Neural cell (in vitro differentiated cells): ENCODE results near the gene ZSWIM5.

Experiments used
- EP300 ChIP-seq: fragments of 450-650 bp; conservative IDR thresholded peaks from 2 replicates; pipeline ENCODE4 v1.6.1; 2014; ENCODE audit warnings: antibody characterized with exemption, mild to moderate bottlenecking, moderate library complexity; ENCODE audit not compliant: poor library complexity, severe bottlenecking
- EZH2 ChIP-seq: fragments of 200-600, 300-800 bp; shearing (Covaris generic), sonication (generic); IDR thresholded peaks from 2 replicates; pipeline ENCODE4 v1.6.1; 2014; ENCODE audit warnings: antibody characterized with exemption, low read length, borderline replicate concordance, mild to moderate bottlenecking; ENCODE audit not compliant: insufficient read depth, poor library complexity, severe bottlenecking
- MXI1 ChIP-seq: fragments of 450-650 bp; conservative IDR thresholded peaks from 2 replicates; pipeline ENCODE4 v1.6.1; 2014; ENCODE audit warnings: antibody characterized with exemption, mild to moderate bottlenecking; ENCODE audit not compliant: poor library complexity, severe bottlenecking
- POLR2AphosphoS5 ChIP-seq: IDR thresholded peaks from 2 replicates; pipeline ENCODE4 v1.6.1; 2012
- RAD21 ChIP-seq: fragments of 450-650 bp; conservative IDR thresholded peaks from 2 replicates; pipeline ENCODE4 v1.6.1; 2014; ENCODE audit warnings: antibody characterized with exemption, mild to moderate bottlenecking, moderate library complexity
- SMC3 ChIP-seq: fragments of 450-650 bp; conservative IDR thresholded peaks from 2 replicates; pipeline ENCODE4 v1.6.1; 2014; ENCODE audit warnings: antibody characterized with exemption, mild to moderate bottlenecking, moderate library complexity; ENCODE audit not compliant: poor library complexity
- TAF1 ChIP-seq: IDR thresholded peaks from 2 replicates; pipeline ENCODE4 v1.6.1; 2012; ENCODE audit warnings: low read depth
- TF ChIP-seq, protein P1 (sequence below): fragments of 450-650 bp; IDR thresholded peaks from 2 replicates; pipeline ENCODE4 v1.5.1; 2014; ENCODE audit warnings: antibody characterized with exemption, mild to moderate bottlenecking, moderate library complexity; ENCODE audit not compliant: poor library complexity, severe bottlenecking
- TF ChIP-seq, protein P2 (sequence below): IDR thresholded peaks from 2 replicates; pipeline ENCODE4 v1.6.1; 2012; ENCODE audit warnings: borderline replicate concordance

DNA sequence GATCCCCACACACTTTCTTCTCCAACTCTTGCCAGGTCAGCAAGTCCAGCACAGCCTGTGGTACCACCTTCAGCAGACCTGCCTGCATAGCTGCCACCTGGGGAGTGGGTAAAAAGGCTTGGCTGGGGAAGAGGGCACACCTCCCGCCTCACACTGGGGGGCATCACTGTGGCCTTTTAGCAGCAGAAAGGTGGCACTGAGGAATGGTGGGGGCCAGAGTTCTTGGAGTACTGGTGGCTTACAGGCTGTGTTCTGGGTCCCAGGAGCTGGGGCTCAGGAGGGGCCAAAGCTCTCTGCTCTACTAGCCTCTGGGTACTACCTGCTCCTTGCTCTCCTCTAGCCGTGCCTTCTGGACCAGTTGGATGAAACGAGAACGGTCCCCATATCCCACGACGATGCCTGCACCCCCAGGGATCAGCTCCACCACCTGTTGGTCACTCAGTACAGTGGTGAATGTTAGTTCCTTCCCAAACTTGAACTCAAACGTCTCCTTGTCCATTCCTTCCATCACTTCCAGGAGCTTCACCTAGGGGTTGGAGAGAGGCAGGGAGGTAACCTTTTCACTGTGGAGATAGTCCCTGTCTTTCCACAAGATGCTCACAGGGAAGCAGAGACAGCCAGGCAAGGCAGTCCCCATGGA is 202.0 kb downstream of the ZSWIM5 start:
- TF ChIP-seq, protein P1, sequence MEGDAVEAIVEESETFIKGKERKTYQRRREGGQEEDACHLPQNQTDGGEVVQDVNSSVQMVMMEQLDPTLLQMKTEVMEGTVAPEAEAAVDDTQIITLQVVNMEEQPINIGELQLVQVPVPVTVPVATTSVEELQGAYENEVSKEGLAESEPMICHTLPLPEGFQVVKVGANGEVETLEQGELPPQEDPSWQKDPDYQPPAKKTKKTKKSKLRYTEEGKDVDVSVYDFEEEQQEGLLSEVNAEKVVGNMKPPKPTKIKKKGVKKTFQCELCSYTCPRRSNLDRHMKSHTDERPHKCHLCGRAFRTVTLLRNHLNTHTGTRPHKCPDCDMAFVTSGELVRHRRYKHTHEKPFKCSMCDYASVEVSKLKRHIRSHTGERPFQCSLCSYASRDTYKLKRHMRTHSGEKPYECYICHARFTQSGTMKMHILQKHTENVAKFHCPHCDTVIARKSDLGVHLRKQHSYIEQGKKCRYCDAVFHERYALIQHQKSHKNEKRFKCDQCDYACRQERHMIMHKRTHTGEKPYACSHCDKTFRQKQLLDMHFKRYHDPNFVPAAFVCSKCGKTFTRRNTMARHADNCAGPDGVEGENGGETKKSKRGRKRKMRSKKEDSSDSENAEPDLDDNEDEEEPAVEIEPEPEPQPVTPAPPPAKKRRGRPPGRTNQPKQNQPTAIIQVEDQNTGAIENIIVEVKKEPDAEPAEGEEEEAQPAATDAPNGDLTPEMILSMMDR = no peak
- TF ChIP-seq, protein P2, sequence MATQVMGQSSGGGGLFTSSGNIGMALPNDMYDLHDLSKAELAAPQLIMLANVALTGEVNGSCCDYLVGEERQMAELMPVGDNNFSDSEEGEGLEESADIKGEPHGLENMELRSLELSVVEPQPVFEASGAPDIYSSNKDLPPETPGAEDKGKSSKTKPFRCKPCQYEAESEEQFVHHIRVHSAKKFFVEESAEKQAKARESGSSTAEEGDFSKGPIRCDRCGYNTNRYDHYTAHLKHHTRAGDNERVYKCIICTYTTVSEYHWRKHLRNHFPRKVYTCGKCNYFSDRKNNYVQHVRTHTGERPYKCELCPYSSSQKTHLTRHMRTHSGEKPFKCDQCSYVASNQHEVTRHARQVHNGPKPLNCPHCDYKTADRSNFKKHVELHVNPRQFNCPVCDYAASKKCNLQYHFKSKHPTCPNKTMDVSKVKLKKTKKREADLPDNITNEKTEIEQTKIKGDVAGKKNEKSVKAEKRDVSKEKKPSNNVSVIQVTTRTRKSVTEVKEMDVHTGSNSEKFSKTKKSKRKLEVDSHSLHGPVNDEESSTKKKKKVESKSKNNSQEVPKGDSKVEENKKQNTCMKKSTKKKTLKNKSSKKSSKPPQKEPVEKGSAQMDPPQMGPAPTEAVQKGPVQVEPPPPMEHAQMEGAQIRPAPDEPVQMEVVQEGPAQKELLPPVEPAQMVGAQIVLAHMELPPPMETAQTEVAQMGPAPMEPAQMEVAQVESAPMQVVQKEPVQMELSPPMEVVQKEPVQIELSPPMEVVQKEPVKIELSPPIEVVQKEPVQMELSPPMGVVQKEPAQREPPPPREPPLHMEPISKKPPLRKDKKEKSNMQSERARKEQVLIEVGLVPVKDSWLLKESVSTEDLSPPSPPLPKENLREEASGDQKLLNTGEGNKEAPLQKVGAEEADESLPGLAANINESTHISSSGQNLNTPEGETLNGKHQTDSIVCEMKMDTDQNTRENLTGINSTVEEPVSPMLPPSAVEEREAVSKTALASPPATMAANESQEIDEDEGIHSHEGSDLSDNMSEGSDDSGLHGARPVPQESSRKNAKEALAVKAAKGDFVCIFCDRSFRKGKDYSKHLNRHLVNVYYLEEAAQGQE = no peak
- TF ChIP-seq RAD21 (no peak), EZH2 (no peak), EP300 (no peak), POLR2AphosphoS5 (no peak), MXI1 (no peak), TAF1 (no peak), SMC3 (no peak)
